HUDEP-2 (cell line): ENCODE data around the gene CENPF.

Experiments
- DNase-seq, 76 experiments: peaks; one replicate each; lab custom pipeline; 2025; ENCODE audit not compliant: unreplicated experiment in 76 of 76; lab: John Stamatoyannopoulos, UW

CENPF gene

DNA sequence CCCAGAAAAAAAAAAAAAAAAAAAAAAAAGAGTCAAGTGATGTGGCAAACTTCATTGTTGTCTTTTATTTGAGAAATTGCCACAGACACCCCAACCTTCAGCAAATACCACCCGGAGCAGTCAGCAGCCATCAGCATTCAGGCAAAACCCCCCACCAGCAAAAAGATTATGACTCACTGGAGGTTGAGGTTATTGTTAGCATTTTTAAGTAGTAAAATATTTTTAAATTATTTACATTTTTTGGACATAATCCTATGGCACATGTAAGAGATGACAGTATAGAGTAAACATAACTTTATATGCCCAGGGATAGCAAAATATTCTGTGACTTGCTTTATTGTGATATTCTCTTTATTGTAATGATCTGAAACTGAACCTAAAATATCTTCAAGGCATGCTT is 95.6 kb downstream of the CENPF start:
- DNase-seq: no peak

DNA sequence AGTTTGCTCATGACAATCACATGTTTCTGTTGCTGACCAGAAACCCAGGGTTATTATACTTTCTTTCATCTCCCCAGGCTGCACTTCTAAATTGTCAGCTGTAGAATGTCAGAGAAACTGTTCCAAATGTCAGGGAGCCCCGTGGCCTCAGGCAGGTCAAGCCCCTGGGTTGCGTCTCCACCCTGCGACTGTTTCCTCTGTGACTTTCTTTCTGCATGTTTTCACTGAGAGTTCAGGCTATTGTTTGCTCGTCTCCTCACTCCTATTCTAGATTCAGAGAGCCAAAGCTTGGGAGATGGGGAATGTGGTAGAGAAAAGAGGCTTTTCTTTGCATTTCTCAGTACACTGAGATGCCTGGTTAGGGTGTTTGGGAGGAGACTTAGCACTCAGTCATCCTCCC is 97.4 kb downstream of the CENPF start:
- DNase-seq: no peak

DNA sequence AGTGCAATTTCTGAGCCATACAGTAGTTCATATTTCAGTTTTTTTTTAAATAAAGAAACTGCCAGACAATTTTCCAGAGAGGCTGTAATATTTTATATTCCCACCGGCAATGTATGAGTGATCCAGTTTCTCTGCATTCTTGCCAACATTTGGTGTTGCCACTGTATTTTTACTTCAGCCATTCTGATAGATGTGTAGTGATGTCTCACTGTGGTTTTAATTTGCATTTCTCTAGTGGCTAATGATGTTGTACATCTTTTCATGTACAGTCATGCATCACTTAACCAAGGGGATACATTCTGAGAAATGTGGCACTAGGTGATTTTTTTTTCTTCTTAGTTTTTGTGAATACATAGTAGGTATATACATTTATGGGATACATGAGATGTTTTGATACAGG is 99.6 kb downstream of the CENPF start:
- DNase-seq: no peak

DNA sequence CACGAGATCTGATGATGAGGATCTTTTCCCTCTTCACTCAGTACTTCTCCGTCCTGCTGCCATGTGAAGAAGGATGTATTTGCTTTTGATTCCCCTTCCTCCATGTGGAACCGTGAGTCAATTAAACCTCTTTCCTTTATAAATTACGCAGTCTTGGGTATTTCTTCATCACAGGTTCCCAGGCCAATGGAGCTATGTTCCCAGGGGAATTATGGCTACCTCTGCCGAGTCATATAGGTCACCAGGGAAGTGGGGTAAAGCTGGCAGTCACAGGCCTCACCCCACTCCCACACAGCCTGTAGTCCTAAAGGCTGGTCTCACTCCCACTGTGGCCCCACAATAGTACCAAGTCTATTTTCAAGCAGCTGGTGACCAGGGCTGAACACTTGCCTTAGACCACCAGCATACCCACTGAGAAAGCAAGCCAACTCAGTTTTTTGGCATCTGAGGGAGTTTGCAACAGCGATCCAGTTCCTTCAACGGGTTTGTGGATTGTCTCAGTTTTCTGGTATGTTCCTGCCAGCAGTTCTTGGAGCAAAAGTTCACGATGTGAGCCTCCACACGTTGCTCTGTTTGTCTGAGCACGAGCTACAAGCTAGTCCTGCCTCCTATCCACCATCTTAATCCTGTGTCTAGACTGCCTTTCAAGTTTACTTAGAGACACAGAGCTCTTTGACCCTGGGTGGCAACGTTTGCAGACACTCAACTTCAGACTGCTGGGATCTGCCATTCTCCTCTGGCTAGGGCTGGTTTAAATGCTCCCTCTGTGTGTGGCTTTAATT is 104.5 kb downstream of the CENPF start:
- no peak for DNase-seq

DNA sequence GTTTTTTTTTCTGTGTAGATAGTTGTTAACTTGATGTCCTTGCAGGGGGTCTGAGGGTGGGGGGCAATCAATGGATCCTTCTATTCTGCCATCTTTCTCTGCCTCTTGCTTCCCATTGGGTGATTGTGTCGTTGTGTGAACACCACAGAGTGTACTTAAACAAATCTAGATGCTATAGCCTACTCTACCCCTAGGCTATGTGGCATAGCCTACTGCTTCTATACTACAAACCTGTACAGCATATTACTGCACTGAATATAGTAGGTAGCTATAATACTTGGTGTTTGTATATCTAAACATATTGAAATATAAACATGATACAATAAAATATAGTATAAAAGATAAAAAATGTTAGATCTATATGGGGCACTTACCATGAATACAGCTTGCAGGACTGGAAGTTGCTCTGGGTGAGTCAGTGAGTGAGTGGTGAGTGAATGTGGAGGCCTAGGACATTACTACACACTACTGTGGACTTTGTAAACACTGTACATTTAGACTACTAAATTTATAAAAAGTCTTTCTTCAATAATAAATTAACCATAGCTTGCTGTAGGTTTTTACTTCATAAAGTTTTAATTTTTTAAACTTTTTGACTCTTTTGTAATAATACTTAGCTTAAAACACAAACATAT is 105.4 kb downstream of the CENPF start:
- DNase-seq: no peak

DNA sequence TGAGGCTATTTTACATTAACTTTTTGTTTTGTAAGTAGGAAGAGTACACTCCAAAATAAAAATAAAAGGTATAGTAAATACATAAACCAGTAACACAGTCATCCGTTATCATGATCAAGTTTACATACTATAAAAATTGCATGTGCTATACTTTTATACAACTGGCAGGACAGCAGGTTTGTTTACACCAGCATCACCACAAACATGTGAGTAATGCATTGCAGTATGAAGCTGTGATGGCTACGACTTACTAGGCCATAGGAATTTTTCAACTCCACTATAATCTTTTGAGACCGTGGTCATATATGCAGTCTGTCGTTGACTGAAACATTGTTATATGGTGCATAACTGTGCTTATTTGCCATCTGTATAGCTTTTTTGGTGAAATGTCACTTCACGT is 106.2 kb downstream of the CENPF start:
- no peak for DNase-seq

DNA sequence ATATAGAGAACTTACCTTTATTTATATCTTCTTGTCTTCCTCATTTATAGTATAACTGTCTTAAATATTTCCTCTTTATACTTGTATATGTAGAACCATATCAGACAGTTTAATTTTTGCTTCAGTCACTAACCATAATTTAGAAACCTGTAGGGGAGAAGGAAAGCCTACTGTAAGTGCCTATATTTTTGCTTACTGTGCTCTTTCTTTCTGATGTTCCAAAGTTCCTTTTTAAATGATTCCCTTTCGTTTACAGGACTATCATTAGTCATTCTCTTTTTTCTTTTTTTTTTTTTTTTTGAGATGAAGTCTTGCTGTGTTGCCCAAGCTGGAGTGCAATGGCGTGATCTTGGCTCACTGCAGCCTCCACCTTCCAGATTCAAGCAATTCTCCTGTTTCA is 109.7 kb downstream of the CENPF start:
- no peak for DNase-seq
